GM18519 (cell line): ENCODE data around the gene TFAP2A.

ENCODE experiments used
- ATAC-seq: cut with Tn5 transposase; IDR thresholded peaks from one replicate; pipeline ENCODE4 v1.9.1; 2021; ENCODE audit warnings: mild to moderate bottlenecking, moderate library complexity; ENCODE audit not compliant: unreplicated experiment, low FRiP score

The TFAP2A gene

DNA sequence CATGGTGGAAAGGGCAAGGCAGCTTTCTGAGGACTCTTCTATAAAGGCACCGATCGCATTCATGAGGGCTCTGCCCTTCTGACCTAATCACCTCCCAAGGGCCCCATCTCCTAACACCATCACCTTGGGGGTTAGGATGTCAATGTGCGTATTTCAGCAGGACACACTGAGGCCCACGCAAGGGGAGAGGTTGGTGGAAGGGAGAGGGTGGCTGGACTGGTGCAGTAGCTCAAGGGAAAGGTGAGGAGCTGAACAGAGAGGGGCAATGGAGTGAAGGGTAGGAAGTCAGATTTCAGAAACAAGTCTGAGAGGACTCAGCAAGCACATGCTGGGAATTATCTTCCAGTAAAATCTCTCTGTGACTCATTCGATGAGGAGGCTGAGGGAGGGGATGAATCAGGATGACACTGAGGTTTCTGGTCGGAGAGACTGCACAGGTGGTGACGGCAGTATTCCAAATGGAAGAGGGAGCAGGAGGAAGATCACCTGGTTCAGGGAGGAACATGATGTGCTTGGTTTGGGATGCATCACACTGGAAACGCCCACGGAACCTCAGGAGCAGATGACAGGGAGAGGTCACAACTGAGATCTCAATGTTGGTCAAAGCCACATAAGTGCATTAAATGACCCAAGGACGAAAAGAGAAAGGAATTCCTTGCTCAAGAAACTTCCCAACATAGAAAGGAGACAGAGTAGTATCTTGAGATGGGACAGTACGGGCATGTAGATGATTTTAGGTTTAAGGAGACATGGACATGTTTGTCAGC lies 67.1 kb downstream of the TFAP2A start:
- no peak for ATAC-seq
